Measurements from ENCODE around the gene FER1L5. TPM values are rescaled to one million over a fixed set of nuclear protein-coding genes. Genes with fewer than 3 reads are reported as not detected.

FER1L5 gene
- total RNA-seq, 2 donors from 2014 or later = not detected

- Histone ChIP-seq H3K27me3 (no peaks in the 10 kb centered on the region), H3K9me3 (no peaks in the 10 kb centered on the region), H3K36me3 (peaks cover 12% of the 10 kb centered on the region), H3K27ac (peak overlapping the region; percentile 93), H3K4me1 (peaks cover 4 to 29% of the 10 kb centered on the region in 2 donors), H3K4me3 (peak overlapping the region; percentile 62 to 69)
- no peak for TF ChIP-seq CTCF (IDR thresholded peaks at IDR 0.05)
- peak; percentile 94 for DNase-seq (ENCODE audit: low spot score)
Measured at GRCh38 chr2:96637385-96638143, 5.0 kb upstream of the FER1L5 start.

GRCh38 chr2:96638144-96639121 lies 4.1 kb upstream of the FER1L5 start, which contains the start of gene KANSL3:
Gene KANSL3 (minus strand): TSS chr2:96638312. CDS start chr2:96637135, 1,177 bp downstream.
- Histone ChIP-seq H3K4me1 (peaks cover 4 to 29% of the 10 kb centered on the region in 2 donors), H3K27ac (peak within 1 kb of the TSS; percentile 93), H3K4me3 (peak within 1 kb of the TSS; percentile 62 to 69), H3K36me3 (peaks cover 12% of the 10 kb centered on the region), H3K9me3 (no peaks in the 10 kb centered on the region), H3K27me3 (no peaks in the 10 kb centered on the region)
- DNase-seq (ENCODE audit: low spot score) = peak; percentile 93
- TF ChIP-seq CTCF (IDR thresholded peaks at IDR 0.05) = no peak

GRCh38 chr2:96647681-96648080 lies 5.1 kb downstream of the FER1L5 start:
- no peaks in the 10 kb centered on the region for H3K27me3 ChIP-seq
- no peaks in the 10 kb centered on the region for H3K36me3 ChIP-seq
- H3K9me3 ChIP-seq = no peaks in the 10 kb centered on the region
- no peaks in the 10 kb centered on the region for H3K4me1 ChIP-seq
- H3K4me3 ChIP-seq = no peak overlapping the region
- TF ChIP-seq CTCF (IDR thresholded peaks at IDR 0.05) = no peak
- DNase-seq (ENCODE audit: low spot score) = no peak
- H3K27ac ChIP-seq = no peak overlapping the region

GRCh38 chr2:96648306-96648930 lies 5.9 kb downstream of the FER1L5 start:
- H3K27me3 ChIP-seq = no peaks in the 10 kb centered on the region
- H3K36me3 ChIP-seq = no peaks in the 10 kb centered on the region
- TF ChIP-seq CTCF (IDR thresholded peaks at IDR 0.05) = no peak
- no peak overlapping the region for H3K27ac ChIP-seq
- H3K4me1 ChIP-seq = no peaks in the 10 kb centered on the region
- DNase-seq (ENCODE audit: low spot score) = no peak
- no peaks in the 10 kb centered on the region for H3K9me3 ChIP-seq
- H3K4me3 ChIP-seq = no peak overlapping the region

- TF ChIP-seq CTCF (IDR thresholded peaks at IDR 0.05) = no peak
- no peaks in the 10 kb centered on the region for H3K36me3 ChIP-seq
- H3K4me1 ChIP-seq = no peaks in the 10 kb centered on the region
- no peak overlapping the region for H3K27ac ChIP-seq
- H3K4me3 ChIP-seq = no peak overlapping the region
- no peaks in the 10 kb centered on the region for H3K27me3 ChIP-seq
- DNase-seq (ENCODE audit: low spot score) = no peak
- no peaks in the 10 kb centered on the region for H3K9me3 ChIP-seq
Measured at GRCh38 chr2:96649342-96649741, 6.8 kb downstream of the FER1L5 start.
